ENCODE results near the gene SCFD2.
"Not testable (repeated sequence)": the region's sequence is repeated elsewhere in the genome, so short reads cannot be mapped to it uniquely, and the experiment has no call there.

Gene SCFD2

DNA sequence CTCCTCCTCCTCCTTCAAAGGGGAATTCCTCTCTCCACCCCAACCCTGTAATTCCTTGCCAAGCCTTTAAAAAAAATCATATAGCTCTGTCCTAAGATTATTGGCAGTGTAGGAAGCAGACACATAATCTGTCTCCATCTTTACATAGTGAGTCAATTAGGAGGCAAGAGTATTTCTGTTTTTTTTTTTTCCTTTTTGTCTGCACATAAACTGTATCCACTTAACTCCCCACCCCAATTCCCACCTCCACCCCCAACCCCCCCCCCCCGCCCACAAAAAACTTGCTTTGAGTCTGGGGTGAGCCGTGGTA lies 321.3 kb downstream of the SCFD2 start:
- DNase-seq (ENCODE audit: low read depth) = no peak

DNA sequence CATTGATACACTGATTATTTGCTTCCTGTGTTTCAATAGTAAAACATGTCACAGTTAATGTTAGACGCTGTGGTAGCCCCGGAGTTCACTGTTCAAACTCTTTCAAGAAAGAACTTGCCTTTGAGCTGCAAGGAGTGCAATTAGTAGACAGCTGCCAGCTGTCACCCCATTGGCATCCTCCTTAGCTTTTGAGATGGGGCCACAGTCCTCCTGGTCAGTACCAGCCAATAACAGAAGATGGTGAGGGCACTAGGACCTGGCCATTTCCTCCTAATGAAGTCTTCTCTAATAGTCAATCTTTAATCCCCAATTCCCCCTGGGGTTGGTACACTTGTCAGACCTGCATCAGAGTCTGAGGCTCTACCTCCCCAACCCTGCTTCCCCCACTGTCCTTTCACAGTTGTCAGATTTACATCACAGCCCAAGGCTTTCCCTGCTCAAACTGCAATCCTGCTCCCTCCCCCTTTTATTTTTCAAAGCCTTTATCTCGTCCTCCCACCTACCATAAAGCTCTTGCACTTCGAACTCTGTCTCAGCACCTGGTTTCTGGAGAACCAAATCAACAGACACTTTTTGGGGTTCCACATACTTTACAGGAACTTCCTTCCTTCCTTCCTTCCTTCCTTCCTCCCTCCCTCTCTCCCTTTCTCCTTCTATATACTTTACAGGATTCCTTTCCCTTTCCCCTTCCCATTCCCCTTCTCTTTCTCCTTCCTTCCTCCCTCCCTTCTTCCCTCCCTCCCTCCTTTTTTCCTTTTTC lies 321.8 kb downstream of the SCFD2 start:
- DNase-seq (ENCODE audit: low read depth) = no peak

DNA sequence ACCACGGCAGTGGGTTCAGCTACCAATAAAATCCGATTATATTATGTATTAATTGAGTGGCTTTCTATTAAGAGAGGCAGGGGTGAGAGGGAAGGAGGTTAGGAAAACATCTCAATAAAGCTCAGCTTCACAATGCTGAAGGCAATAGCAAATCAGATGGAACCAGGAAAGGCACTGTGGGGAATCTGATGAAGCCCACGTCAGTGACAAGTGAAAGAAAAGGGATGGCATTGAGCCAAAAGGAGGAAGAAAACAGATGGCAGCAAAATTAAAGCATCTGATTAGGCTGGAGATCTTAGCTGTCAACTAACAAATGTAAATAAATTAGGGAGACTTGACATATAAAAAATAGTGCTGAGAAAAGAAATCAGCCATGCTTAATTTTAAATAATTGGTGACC lies 322.8 kb downstream of the SCFD2 start:
- no peak for DNase-seq (ENCODE audit: low read depth)

DNA sequence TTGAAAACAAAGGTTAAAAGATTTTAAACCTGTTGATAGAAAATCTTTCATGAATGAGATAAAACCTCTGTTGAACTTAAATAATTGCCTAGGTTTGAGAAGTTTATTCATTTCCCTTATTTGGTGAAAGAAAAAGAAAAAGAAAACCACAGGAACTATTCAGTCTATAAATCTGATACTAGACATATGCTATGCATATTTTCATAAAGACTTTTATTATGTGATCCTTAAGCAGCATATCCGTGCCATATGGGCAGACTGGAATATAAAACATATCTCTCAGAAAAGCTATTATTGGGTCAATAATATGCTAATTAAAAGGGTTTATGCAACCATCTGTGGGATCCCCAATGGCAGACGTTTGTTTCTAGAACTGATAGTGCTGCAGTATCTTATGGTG lies 325.0 kb downstream of the SCFD2 start:
- no peak for DNase-seq (ENCODE audit: low read depth)

DNA sequence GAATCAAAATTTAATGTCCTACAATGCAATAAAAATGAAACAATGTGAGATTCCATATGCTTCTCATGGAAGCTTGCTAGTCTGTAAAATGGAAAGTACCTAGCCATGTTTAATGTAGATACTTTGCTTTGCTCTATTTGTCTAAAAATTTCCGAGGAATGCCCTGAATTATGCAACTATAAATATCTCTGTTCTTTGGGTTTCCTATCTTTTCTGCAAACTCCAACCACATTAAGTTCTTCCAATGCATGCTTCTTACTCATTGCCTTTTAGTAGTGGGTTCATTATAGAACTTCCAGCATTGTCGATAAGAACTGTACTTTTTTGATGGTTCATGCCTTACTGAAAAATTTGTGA lies 325.4 kb downstream of the SCFD2 start:
- DNase-seq (ENCODE audit: low read depth) = no peak

DNA sequence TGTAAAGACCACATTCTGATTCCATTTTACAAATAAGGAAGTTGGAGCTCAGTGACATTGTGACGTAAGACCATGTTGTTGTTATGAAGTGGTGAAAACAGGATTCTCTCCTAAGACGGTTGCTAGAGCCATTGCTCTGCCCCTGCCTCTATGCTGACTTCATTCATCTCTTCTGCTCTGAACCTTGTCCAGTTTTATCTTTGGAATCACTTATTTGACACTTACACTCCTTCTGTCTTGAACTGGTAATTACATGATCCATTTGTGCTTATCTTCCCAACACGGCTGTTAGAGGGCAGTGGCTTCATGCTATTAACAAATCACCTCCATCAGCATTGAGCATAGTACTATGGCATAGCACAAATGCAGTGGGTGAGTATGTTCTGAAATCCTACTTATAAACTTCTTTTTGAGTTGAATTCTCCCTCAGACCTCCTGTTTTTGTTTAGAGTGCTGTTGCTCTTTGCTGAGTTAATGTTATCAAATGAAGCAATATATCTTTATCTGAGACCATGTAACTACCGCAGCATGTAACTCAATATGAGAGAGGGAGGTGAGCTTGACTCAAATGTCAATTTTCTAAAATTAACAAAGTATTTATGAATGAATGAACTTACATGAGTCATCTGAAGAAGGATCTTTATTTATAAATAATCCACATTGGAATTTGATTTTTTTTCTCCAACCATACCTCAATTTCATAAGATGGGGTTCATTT lies 326.0 kb downstream of the SCFD2 start:
- DNase-seq (ENCODE audit: low read depth) = no peak

DNA sequence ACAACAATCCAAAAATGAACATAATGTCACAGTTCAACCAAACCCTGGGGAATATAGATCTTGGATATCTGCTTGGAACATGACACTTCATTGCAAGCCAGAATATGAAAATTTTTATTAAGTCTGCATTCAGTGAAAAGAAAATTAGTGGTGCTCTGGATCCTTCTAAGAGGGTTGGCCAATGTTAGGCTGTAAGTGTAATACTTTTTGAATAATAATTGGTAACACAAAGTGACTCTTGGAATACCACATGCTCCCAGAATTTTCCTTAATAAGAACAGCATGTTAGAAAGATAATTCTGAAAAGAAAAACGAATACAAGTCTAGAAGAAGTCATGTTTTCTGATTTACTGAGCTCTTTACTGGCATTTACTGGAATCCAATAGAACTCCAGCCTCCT lies 328.0 kb downstream of the SCFD2 start:
- DNase-seq (ENCODE audit: low read depth) = no peak

DNA sequence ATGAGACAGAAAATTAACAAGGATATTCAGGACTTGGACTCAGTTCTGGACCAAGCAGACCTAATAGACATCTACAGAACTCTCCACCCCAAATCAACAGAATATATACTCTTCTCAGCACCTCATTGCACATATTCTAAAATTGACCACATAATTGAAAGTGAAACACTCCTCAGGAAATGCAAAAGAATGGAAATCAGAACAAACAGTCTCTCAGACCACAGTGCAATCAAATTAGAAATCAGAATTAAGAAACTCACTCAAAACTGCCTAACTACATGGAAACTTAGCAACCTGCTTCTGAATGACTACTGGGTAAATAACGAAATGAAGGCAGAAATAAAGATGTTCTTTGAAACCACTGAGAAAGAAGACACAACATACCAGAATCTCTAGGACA lies 333.0 kb downstream of the SCFD2 start:
- DNase-seq (ENCODE audit: low read depth) = not testable (repeated sequence)

DNA sequence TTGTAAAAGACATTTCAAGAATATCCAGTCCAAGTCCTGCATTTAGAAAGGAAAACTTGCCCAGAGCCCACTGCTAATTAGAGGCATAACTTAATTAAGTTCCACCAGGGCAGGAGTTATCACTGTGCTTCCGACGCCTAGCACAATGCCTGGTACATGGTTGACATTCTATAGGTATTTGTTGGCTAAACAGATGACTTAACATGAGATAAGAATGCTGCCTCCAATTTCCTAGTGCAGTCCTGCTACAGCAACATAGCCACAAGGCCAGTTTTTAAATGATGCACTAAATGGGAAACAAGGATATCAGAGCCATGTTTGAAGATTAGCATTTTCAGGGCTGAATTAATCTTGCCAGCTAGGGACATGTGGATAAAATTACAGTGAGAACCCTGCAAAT lies 339.6 kb downstream of the SCFD2 start:
- no peak for DNase-seq (ENCODE audit: low read depth)

DNA sequence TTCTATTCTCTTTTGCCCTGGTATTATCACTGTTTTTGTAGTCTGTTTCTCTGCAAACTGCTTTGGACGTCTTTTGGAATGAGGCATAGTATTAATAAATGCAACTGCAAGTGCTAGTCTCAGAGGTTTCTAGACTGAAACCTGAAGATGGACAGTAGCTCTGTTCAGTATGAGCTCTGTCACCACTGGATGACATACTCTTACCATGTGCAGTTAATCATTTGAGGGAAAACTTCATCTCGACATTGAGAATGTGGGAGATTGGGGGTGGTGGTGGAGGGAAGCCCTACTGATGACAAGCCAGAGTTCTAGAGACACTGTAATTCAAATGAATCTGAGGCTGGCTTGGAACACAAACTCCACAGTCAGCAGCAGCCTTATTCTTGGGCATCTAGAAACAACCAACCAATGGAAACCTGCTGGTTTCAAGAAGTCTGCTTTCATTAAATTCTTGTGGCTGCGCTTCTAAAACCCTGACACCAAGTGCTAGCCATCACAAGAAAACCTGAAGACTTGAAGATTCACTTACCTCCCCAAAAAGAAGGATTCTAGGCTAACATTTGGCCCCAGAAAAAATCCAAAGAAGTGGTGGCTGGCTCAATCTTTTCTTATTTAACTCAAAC lies 342.1 kb downstream of the SCFD2 start:
- no peak for DNase-seq (ENCODE audit: low read depth)

DNA sequence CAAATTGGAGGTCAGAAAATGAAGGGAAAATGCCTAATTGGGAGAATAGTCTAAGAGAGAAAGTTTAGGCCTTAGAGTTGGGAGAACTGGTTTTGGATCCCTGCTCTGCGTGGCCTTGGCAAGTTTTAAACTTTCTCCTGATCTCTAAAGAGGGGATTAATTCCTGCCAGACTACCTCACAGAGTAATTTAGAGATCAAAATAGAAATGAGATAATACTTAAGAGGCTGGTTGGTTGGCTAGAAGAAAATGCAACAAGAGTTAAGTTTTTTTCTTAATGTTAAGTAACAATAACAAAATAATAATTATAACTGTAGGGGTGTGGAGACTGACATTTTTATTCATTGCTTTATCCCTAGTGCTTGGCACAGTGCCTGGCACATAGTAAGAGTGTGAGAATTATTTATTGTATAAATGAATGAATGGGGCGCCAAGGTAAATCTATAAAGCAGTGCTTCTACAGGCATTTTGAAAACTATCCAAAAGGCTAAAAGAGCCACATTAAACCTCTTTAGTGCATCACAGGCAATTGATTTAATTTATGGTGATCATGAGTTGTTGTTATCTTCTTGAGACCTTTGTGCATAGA lies 343.3 kb downstream of the SCFD2 start:
- no peak for DNase-seq (ENCODE audit: low read depth)

DNA sequence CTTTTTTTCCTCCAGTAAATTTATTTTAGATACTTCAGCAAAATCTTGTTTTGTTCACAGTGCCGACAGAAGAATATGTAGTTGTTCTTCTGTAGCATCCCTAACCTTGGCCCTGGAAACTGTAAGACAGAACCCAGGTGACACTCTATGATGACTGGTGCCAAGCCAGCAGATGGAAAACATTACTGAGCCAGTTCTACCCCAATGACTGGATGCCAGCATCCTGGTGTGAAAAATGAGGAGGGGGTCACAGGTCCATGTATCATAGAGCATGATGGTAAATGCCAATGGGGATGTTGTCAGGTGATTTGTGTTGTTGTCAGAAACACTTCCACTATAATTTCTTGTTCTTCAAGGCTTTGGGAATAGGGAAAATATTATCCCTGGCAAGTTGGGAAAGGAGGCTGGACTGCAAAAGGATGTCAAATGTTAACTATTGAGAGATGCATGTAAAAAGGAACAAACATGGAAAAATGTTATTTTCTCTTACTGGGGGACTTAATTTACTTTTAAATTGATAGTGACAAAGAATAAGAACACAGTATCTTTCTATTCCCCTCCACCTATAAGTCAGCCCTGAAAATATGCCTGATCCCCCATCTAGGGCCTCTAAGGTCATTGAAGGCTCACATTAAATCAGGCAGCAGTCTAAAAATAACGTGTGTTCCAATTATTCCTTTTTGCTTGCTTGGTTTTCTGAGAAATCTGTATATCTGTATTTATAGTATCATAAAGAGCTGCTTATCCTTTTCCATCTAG lies 343.9 kb downstream of the SCFD2 start:
- no peak for DNase-seq (ENCODE audit: low read depth)

DNA sequence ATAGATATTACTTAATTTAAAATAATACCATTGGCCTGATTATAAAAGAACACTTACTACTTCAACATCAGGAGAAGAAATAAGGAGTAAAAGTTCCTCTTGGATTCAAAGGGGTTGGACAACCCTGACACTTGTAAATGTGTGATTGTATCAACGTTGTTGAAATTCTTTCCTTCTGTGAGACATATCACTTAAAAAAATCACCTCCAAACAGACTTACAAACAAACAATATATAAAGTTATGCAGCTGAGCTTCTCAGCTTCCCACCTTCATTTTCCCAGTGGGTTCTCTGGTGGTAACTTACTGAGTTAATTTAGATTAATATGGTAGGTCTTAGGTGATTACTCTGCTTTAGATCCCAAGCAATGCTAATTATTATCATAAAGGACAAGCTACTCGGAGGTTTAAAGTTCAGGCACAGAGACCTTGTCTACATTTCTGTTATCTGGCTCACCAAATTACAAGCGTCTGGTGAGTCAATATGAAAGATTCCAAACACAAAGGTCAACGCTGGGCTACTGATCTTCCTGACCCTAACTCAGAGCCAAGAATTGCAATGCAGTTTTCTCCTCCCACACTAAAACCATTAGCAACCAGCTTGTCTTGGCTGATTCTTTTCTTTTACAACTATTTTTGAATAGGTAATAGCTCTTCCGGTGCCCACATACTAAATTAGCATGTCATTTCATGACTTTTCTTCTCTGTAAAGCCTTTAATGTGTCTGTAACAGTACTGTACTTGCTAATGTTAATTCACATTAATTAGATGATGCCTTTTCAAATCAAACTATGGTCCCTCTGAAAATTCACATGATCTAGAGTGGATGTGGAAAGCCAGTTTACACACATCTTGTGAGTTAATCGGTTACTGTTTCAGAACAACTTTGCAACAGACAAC lies 346.1 kb downstream of the SCFD2 start:
- no peak for DNase-seq (ENCODE audit: low read depth)

DNA sequence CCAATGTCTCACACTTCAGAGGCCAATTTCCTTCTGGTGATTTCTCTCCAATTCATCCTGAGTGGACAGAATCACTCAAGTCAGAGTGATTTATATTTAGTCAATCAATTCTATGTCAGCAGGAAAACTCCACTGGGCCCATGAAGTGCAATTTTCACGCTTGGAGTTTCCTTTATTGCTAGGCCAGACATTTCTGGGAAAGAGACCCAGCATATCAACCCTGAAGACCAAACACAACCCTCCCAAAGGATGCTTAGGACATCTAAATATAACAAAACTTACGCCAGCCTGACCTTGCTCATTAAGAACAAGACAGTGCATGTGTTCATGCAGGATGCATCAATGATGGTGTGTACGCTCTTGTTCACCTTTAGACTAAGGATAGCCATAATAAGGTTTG lies 347.4 kb downstream of the SCFD2 start:
- DNase-seq (ENCODE audit: low read depth) = no peak

DNA sequence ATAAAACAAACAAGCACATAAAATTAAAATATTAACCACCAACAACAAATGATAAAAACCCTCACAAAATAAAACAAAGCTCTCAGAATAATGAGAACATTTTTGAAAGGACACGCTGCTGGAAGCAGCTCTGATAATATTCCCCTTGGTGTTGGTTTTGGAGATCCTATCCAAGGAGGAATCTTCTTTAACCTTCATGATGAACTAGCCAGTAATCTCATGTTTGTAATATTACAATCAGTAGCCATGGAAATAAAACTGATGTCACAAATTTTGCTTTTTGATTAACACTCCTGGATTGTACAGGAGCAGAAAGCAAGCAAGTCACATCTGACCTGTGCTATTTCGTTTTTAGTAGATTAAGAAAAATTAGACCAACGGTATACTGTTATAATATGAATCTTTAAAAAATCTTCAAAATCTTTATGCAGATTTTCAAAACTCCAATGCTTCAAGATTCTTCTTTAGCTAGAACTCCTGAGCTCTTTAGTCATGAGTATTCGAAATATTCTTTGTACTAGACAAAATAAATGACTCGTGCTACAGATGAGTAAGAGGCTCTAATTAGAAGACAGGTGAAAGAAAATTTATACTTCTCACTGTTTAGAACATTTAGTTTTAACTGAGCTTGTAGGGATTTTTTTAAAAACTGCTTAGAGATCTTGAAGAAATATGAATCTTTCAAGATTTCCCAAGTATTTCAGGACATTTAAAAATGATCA lies 349.6 kb downstream of the SCFD2 start:
- DNase-seq (ENCODE audit: low read depth) = no peak

DNA sequence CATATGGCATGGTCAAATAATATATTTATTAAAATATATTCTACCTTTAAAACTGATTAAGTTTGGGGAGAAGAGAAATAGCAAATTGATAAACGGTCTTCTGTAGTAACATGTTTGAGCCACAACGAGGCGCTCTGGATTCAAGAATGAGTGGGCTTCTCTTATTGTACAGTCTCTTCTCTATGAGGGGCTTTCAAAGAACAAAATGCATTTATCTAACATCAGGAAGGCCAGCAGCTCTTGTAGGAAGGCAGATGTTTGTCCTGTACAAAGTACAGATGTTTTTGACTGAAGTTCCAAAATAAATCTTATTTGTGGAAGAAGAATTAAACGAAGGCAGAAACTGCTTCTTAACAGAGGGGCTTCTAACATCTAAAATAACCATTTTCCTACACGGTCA lies 350.2 kb downstream of the SCFD2 start:
- no peak for DNase-seq (ENCODE audit: low read depth)

DNA sequence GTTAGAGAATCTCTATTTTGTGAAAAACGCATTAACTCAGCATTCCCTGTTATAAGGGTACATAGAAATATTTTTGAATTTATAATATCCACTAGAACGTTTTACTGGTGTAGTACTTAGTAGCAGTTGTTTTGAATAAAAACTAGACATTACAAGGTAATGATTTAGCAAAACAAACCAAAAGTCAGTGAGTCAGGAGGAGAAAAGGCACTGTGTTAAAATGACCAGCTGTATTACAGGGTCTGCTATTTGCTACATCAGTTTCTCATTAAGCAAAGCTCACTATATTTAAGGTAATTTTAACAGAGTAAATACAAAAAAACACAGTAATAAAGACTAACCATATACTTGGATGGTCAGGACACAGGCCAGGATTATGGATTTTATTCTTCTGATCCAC lies 351.0 kb downstream of the SCFD2 start:
- no peak for DNase-seq (ENCODE audit: low read depth)

DNA sequence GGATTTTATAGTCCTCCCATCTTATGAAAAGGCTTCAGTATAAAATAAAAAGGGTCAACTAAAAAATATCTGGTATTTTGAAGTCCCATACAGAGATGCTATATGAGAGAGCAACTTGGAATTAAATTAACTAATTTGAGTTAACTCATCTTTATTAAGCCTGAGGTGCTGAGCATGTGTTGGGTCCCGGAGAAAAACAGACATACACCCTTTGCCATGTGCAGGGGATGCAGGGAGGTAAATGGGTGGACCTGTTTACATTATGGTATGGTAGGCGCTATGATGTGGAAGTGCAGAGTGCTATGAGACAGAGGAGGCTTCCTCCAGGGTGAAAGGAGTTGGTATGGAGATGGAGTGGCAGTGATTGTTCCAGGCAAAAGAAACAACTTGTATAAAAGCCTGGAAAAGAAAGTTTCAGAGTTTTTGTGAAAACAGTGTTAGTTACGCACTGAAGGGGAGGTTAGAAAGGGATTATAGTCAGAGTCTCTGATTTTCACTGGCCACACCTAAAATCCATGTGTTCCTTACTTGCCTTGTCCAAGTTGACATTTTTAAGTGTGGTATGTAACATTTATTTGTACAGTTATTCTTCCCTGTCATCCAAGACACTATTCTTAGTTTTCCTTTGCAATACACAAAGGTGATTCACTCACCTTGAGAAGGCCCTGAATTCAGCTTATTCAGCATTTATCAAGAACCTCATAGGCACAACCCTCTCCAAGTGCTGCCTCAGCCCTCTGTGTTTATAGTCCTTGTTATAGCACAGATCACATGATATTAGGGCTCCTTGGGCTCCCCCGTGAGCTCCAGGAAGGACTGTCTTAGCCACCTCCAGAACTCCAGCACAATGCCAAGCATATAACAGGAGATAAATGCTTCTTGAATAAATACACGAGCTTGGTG lies 351.7 kb downstream of the SCFD2 start:
- DNase-seq (ENCODE audit: low read depth) = no peak

DNA sequence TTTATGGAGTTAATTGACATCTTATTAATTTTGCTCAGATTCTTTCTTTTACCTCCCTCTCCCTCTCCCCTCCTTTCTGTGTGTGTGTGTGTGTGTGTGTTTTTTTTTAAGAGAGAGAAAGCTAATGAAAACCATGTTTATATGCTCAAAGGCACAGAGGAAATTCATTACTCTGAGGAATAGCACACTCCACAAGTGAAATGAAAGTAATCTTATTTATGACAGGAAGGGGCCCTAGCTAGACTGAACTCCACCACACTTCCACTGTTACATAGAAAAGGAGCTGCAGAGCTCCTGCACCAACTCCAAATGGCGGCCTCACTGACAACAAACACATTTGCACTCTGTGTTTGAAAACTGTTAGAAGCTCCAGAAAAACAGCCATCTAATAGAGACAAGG lies 353.1 kb downstream of the SCFD2 start:
- no peak for DNase-seq (ENCODE audit: low read depth)
